ENCODE results near the gene VOPP1. TPM values are rescaled to one million over a fixed set of nuclear protein-coding genes. Genes with fewer than 3 reads are reported as not detected.

Gene VOPP1
- total RNA-seq, 1 experiment from 2014 or later, result 21.6 TPM

DNA sequence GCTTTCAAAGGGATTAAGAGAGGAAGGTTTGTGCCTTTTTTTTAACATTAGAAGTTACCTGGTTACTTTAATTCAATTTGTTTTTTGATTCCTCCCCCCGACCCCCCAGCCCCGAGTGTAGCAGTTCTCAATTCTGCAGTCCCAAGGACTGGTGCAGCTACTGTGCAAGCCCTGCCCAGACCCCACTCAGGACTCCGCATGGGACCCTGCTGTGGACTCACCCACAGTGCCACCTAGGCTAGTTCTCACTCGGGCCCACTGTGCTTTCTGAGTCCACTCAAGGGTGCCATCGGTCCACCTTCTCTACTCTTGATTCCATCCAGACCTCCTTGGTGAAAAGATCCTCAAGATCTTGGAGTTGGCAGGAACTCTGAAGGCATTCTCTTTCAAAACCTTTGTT is 77.4 kb downstream of the VOPP1 start:
- H2AFZ ChIP-seq (ENCODE audit: low read length), result no peak overlapping the region
- H4K20me1 ChIP-seq (ENCODE audit: insufficient read depth, low read depth, low read length), result no peaks in the 10 kb centered on the region
- H3K79me2 ChIP-seq (ENCODE audit: low read length), result no peaks in the 10 kb centered on the region
- H3K9me2 ChIP-seq (replicated peaks; ENCODE audit: insufficient read depth, low read length), result no peaks in the 10 kb centered on the region
- H3K9ac ChIP-seq (ENCODE audit: low read length), result no peak overlapping the region
- no peak overlapping the region for H3K4me2 ChIP-seq (ENCODE audit: low read depth, low read length, poor library complexity, severe bottlenecking)
- DNase-seq, result no peak
- no peak overlapping the region for H3K27ac ChIP-seq (ENCODE audit: low read length)
- no peaks in the 10 kb centered on the region for H3K36me3 ChIP-seq (ENCODE audit: insufficient read depth, low read length)
- H3K4me3 ChIP-seq (ENCODE audit: low read length), result no peak overlapping the region
- H3K9me3 ChIP-seq (ENCODE audit: low read length), result no peaks in the 10 kb centered on the region
- H3K4me1 ChIP-seq (ENCODE audit: low read length), result no peaks in the 10 kb centered on the region
- H3K27me3 ChIP-seq (ENCODE audit: low read length), result no peaks in the 10 kb centered on the region

DNA sequence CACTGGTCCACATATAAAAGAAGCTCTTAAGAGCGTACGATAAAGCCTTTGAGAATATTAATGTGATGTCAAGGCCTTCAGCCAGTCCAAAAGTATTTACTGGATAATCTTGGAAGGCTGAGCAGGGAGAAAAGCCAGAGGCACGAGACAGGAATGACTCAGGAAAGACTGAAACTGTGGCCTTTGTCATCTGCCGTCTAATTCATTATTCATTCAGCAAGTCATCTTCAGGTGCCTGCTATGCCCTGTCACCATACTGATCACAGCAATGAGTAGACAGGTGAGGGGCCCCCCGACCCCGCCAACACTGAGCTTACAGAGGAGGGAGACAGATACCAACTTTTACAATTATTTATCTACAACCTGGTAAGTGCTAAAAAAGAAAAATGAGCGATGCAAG is 78.9 kb downstream of the VOPP1 start:
- H3K9ac ChIP-seq (ENCODE audit: low read length), result no peak overlapping the region
- H2AFZ ChIP-seq (ENCODE audit: low read length), result no peak overlapping the region
- H3K79me2 ChIP-seq (ENCODE audit: low read length), result no peaks in the 10 kb centered on the region
- no peaks in the 10 kb centered on the region for H4K20me1 ChIP-seq (ENCODE audit: insufficient read depth, low read depth, low read length)
- DNase-seq, result no peak
- H3K4me2 ChIP-seq (ENCODE audit: low read depth, low read length, poor library complexity, severe bottlenecking), result no peak overlapping the region
- H3K4me3 ChIP-seq (ENCODE audit: low read length), result no peak overlapping the region
- H3K27me3 ChIP-seq (ENCODE audit: low read length), result no peaks in the 10 kb centered on the region
- H3K9me2 ChIP-seq (replicated peaks; ENCODE audit: insufficient read depth, low read length), result no peaks in the 10 kb centered on the region
- no peaks in the 10 kb centered on the region for H3K9me3 ChIP-seq (ENCODE audit: low read length)
- no peaks in the 10 kb centered on the region for H3K36me3 ChIP-seq (ENCODE audit: insufficient read depth, low read length)
- H3K27ac ChIP-seq (ENCODE audit: low read length), result no peak overlapping the region
- no peaks in the 10 kb centered on the region for H3K4me1 ChIP-seq (ENCODE audit: low read length)

DNA sequence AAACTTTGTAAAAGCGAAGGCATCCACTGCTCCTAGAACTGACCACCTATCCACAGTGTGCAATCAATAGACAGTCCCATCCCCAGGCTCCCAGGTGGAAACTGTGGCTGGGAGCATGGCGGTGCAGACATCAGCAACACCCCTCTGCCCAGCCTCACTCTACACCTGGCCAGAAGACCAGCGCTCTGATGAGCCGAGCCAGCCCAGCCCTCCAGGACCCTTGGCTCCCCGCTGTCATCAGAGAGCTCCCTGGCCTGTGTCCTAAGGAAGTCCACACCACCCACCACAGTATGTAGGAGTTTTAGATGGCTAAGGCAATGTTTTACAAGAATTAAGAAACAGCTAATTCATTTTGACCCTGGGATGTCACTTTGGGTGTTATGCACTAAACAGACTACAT is 81.0 kb downstream of the VOPP1 start:
- H2AFZ ChIP-seq (ENCODE audit: low read length), result no peak overlapping the region
- no peaks in the 10 kb centered on the region for H3K27me3 ChIP-seq (ENCODE audit: low read length)
- H3K27ac ChIP-seq (ENCODE audit: low read length), result no peak overlapping the region
- no peaks in the 10 kb centered on the region for H3K4me1 ChIP-seq (ENCODE audit: low read length)
- H3K9ac ChIP-seq (ENCODE audit: low read length), result no peak overlapping the region
- no peak overlapping the region for H3K4me2 ChIP-seq (ENCODE audit: low read depth, low read length, poor library complexity, severe bottlenecking)
- DNase-seq, result no peak
- no peak overlapping the region for H3K4me3 ChIP-seq (ENCODE audit: low read length)
- no peaks in the 10 kb centered on the region for H4K20me1 ChIP-seq (ENCODE audit: insufficient read depth, low read depth, low read length)
- H3K9me3 ChIP-seq (ENCODE audit: low read length), result no peaks in the 10 kb centered on the region
- no peaks in the 10 kb centered on the region for H3K79me2 ChIP-seq (ENCODE audit: low read length)
- no peaks in the 10 kb centered on the region for H3K36me3 ChIP-seq (ENCODE audit: insufficient read depth, low read length)
- H3K9me2 ChIP-seq (replicated peaks; ENCODE audit: insufficient read depth, low read length), result no peaks in the 10 kb centered on the region

DNA sequence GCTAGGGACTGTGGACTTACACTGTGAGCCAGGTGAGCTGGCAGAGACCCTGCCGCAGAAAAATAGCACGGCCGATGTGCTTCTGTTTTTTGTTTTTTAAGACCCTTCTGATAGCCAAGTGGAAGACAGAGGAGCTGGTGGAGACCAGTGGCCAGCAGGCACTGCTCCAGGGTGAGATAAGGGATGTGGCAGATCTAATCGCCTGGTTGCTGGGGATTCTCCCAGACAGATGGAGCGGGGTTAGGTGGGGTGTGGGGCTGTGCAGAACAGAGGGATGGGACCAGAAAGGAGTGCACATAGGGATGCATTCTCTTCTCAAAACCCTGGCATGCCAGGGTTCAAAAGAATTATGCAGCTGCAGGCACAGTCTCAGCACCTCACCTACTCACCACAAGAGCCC is 82.2 kb downstream of the VOPP1 start:
- no peaks in the 10 kb centered on the region for H3K36me3 ChIP-seq (ENCODE audit: insufficient read depth, low read length)
- H3K79me2 ChIP-seq (ENCODE audit: low read length), result no peaks in the 10 kb centered on the region

DNA sequence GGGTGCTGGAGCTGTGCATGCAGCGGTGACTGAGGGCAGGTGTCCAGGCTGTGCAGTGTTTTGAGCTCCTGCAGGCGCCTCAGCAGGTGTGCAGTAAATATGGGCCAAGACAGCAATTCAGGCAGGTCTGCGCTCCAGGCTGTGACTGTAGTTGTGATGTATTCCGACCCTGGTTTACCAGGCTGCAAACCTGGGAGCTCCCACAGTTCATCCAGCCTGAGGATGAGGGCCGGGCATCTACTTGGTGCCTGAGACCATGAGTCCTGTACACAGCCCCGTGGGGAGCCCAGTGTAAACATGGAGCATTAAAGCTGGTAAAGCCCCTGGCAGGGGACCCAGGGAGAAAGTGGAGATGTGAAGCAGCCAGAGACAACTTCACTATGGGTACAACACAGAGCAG is 82.8 kb downstream of the VOPP1 start:
- no peaks in the 10 kb centered on the region for H3K36me3 ChIP-seq (ENCODE audit: insufficient read depth, low read length)
- no peak overlapping the region for H3K4me3 ChIP-seq (ENCODE audit: low read length)
- H3K9me3 ChIP-seq (ENCODE audit: low read length), result no peaks in the 10 kb centered on the region
- no peaks in the 10 kb centered on the region for H3K9me2 ChIP-seq (replicated peaks; ENCODE audit: insufficient read depth, low read length)
- no peak overlapping the region for H3K27ac ChIP-seq (ENCODE audit: low read length)
- no peaks in the 10 kb centered on the region for H3K79me2 ChIP-seq (ENCODE audit: low read length)
- no peaks in the 10 kb centered on the region for H3K4me1 ChIP-seq (ENCODE audit: low read length)
- no peaks in the 10 kb centered on the region for H4K20me1 ChIP-seq (ENCODE audit: insufficient read depth, low read depth, low read length)
- no peak overlapping the region for H2AFZ ChIP-seq (ENCODE audit: low read length)
- no peak for DNase-seq
- no peaks in the 10 kb centered on the region for H3K27me3 ChIP-seq (ENCODE audit: low read length)
- no peak overlapping the region for H3K4me2 ChIP-seq (ENCODE audit: low read depth, low read length, poor library complexity, severe bottlenecking)
- H3K9ac ChIP-seq (ENCODE audit: low read length), result no peak overlapping the region

More for the DNA sequence above, 82.2 kb downstream of the VOPP1 start:
- Histone ChIP-seq H3K4me2 (ENCODE audit: low read depth, low read length, poor library complexity, severe bottlenecking) (no peak overlapping the region), H3K9ac (ENCODE audit: low read length) (no peak overlapping the region), H3K9me3 (ENCODE audit: low read length) (no peaks in the 10 kb centered on the region), H3K4me3 (ENCODE audit: low read length) (no peak overlapping the region), H3K27me3 (ENCODE audit: low read length) (no peaks in the 10 kb centered on the region), H2AFZ (ENCODE audit: low read length) (no peak overlapping the region), H3K4me1 (ENCODE audit: low read length) (no peaks in the 10 kb centered on the region), H3K27ac (ENCODE audit: low read length) (no peak overlapping the region), H3K9me2 (replicated peaks; ENCODE audit: insufficient read depth, low read length) (no peaks in the 10 kb centered on the region), H4K20me1 (ENCODE audit: insufficient read depth, low read depth, low read length) (no peaks in the 10 kb centered on the region)
- no peak for DNase-seq

DNA sequence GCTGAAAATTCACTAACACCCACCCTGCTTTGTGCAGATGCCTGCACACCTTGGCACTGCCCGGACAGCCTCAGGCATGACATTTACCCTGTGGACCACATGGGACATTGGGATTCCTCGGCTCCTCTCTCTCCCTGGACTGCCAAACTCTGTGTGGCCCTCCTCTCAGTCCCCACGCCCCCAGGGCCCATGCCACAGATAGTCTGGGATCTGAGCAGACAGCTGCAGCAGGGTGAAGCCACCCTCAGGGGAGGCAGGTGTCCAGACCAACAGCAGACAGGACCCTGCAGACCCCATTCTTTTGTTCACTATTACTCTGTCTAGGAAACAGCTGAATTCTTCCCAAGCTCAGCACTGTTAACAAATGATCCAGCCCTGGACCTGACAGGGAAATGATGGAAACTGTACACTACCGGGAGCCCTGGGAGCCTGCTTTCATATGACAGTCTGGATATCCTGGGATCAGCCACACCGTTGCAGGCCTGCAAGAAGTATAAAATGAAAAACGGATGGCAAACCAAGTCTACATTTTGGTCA is 83.4 kb downstream of the VOPP1 start:
- no peak overlapping the region for H3K4me3 ChIP-seq (ENCODE audit: low read length)
- H3K79me2 ChIP-seq (ENCODE audit: low read length), result no peaks in the 10 kb centered on the region
- no peaks in the 10 kb centered on the region for H3K36me3 ChIP-seq (ENCODE audit: insufficient read depth, low read length)
- H2AFZ ChIP-seq (ENCODE audit: low read length), result no peak overlapping the region
- H3K9me2 ChIP-seq (replicated peaks; ENCODE audit: insufficient read depth, low read length), result no peaks in the 10 kb centered on the region
- no peaks in the 10 kb centered on the region for H3K4me1 ChIP-seq (ENCODE audit: low read length)
- no peaks in the 10 kb centered on the region for H3K27me3 ChIP-seq (ENCODE audit: low read length)
- H3K27ac ChIP-seq (ENCODE audit: low read length), result no peak overlapping the region
- DNase-seq, result no peak
- no peak overlapping the region for H3K9ac ChIP-seq (ENCODE audit: low read length)
- no peaks in the 10 kb centered on the region for H3K9me3 ChIP-seq (ENCODE audit: low read length)
- H3K4me2 ChIP-seq (ENCODE audit: low read depth, low read length, poor library complexity, severe bottlenecking), result no peak overlapping the region
- H4K20me1 ChIP-seq (ENCODE audit: insufficient read depth, low read depth, low read length), result no peaks in the 10 kb centered on the region

DNA sequence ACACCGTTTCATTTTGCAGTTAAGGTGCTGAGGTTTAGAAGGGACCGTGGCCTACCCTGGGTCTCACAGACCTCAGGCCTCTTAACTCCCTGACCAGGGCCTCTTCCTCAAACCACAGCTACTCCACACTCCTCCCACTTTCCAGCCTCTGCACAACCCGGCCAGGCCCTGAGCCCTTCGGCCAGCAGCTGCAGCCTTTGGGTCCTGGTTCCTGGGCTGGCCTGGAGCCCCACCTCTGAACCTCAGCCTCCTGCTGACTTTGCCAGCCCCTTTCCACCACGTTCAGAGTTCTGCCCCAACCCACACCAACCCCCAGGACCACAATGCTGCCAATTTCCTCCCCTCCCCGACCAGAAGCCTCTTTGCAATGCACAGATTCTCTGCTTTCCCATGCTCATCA is 84.1 kb downstream of the VOPP1 start:
- no peak overlapping the region for H3K4me2 ChIP-seq (ENCODE audit: low read depth, low read length, poor library complexity, severe bottlenecking)
- H3K9me3 ChIP-seq (ENCODE audit: low read length), result no peaks in the 10 kb centered on the region
- no peaks in the 10 kb centered on the region for H3K36me3 ChIP-seq (ENCODE audit: insufficient read depth, low read length)
- no peak overlapping the region for H2AFZ ChIP-seq (ENCODE audit: low read length)
- no peak overlapping the region for H3K9ac ChIP-seq (ENCODE audit: low read length)
- H3K79me2 ChIP-seq (ENCODE audit: low read length), result no peaks in the 10 kb centered on the region
- no peaks in the 10 kb centered on the region for H3K27me3 ChIP-seq (ENCODE audit: low read length)
- H3K4me1 ChIP-seq (ENCODE audit: low read length), result no peaks in the 10 kb centered on the region
- no peak overlapping the region for H3K4me3 ChIP-seq (ENCODE audit: low read length)
- no peak for DNase-seq
- H4K20me1 ChIP-seq (ENCODE audit: insufficient read depth, low read depth, low read length), result no peaks in the 10 kb centered on the region
- no peak overlapping the region for H3K27ac ChIP-seq (ENCODE audit: low read length)
- no peaks in the 10 kb centered on the region for H3K9me2 ChIP-seq (replicated peaks; ENCODE audit: insufficient read depth, low read length)

DNA sequence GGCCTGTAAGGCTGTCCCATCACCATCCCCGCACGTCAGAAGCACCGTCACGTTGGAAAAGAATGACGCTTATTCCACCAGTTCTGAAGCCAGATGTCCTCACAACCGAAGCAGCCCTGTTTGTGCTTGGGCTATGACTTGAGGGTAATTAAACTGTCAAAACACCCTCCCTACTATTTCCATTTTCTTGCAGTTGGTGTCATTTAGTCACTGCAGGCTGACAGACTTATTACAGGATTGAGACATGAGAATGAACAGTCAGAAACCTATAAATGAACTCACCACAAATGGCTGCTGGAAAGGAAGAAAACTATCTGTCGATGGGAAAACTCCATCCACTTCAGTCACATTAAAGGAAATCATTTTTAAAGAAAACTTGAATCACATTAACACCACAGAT is 85.3 kb downstream of the VOPP1 start:
- Histone ChIP-seq H3K9me3 (ENCODE audit: low read length) (no peaks in the 10 kb centered on the region), H3K4me3 (ENCODE audit: low read length) (no peak overlapping the region), H3K4me2 (ENCODE audit: low read depth, low read length, poor library complexity, severe bottlenecking) (no peak overlapping the region), H3K27ac (ENCODE audit: low read length) (no peak overlapping the region), H3K36me3 (ENCODE audit: insufficient read depth, low read length) (no peaks in the 10 kb centered on the region), H2AFZ (ENCODE audit: low read length) (no peak overlapping the region), H4K20me1 (ENCODE audit: insufficient read depth, low read depth, low read length) (no peaks in the 10 kb centered on the region), H3K9me2 (replicated peaks; ENCODE audit: insufficient read depth, low read length) (no peaks in the 10 kb centered on the region), H3K9ac (ENCODE audit: low read length) (no peak overlapping the region), H3K79me2 (ENCODE audit: low read length) (no peaks in the 10 kb centered on the region), H3K4me1 (ENCODE audit: low read length) (no peaks in the 10 kb centered on the region), H3K27me3 (ENCODE audit: low read length) (no peaks in the 10 kb centered on the region)
- DNase-seq, result no peak

DNA sequence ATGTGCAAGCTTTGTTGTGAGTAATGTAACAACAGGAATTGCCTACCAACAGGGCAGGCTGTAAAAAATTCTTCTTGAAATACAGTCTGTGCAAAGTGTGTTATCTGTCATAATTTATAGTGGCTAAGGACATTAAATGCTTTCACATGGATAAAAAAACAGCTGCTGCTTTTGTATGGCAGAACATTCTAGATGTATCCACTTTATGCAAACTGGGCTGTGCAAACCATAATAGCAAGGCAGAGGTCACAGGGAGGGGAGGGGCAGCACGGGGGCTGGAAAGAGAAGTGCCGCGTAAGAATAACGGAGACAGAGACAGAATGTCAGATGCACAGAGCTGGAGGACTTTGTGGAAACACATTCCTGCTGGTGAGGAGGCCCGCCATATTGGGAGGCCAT is 86.1 kb downstream of the VOPP1 start:
- DNase-seq, result no peak
- Histone ChIP-seq H3K9me2 (replicated peaks; ENCODE audit: insufficient read depth, low read length) (no peaks in the 10 kb centered on the region), H3K79me2 (ENCODE audit: low read length) (no peaks in the 10 kb centered on the region), H2AFZ (ENCODE audit: low read length) (no peak overlapping the region), H3K9me3 (ENCODE audit: low read length) (no peaks in the 10 kb centered on the region), H3K27ac (ENCODE audit: low read length) (no peak overlapping the region), H3K4me3 (ENCODE audit: low read length) (no peak overlapping the region), H3K9ac (ENCODE audit: low read length) (no peak overlapping the region), H3K27me3 (ENCODE audit: low read length) (no peaks in the 10 kb centered on the region), H3K4me2 (ENCODE audit: low read depth, low read length, poor library complexity, severe bottlenecking) (no peak overlapping the region), H4K20me1 (ENCODE audit: insufficient read depth, low read depth, low read length) (no peaks in the 10 kb centered on the region), H3K36me3 (ENCODE audit: insufficient read depth, low read length) (no peaks in the 10 kb centered on the region), H3K4me1 (ENCODE audit: low read length) (no peaks in the 10 kb centered on the region)
